Measurements from ENCODE around the gene FOXL3.

FOXL3 gene

DNA sequence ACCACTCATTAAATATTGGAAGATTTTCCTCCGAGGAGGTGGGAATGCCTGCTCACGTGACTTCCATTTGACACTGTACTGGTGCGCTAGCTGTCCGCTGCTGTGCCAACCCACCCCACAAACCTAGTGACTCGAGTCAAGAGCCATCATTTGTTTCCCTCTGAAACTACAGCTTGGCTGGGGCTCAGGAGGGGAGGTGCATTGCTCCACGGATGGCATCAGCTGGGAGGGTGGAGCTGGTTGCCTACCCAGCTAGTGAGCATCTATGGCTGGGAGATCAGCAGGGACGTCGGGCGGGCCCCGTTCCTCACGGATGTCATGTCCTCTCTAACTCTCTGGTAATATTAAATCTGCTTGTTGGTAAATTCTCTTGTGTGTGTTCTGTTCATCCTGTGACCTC is 9.5 kb upstream of the FOXL3 start:
- Histone ChIP-seq H3K27me3 (ENCODE audit: low read depth) (no peaks in the 10 kb centered on the region), H3K4me1 (no peaks in the 10 kb centered on the region), H3K9me3 (peaks cover 2% of the 10 kb centered on the region; the same call in 1 of the 2 replicates), H3K36me3 (replicated peaks) (no peaks in the 10 kb centered on the region), H3K4me3 (no peak overlapping the region)
- in situ Hi-C loops (cut with MboI; ENCODE audit: low sequenced_read_pairs), result no loop called here
- DNase-seq (ENCODE audit: low spot score in 2 of 2), result no peak

DNA sequence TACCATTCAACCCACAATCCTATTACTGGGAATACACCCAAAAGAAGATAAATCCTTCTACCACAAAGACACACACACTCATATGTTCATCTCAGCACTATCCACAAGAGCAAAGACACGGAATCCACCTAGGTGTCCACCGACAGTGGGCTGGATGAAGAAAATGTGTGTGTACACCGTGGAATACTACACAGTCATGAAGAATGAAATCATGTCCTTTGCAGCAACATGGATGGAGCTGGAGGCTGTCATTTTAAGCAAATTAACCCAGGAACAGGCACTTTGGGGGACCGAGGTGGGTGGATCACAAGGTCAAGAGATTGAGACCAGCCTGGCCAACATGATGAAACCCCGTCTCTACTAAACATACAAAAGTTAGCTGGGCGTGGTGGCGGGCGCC is 8.3 kb upstream of the FOXL3 start:
- no peaks in the 10 kb centered on the region for H3K36me3 ChIP-seq (replicated peaks)
- in situ Hi-C loops (cut with MboI; ENCODE audit: low sequenced_read_pairs), result no loop called here
- no peaks in the 10 kb centered on the region for H3K27me3 ChIP-seq (ENCODE audit: low read depth)
- H3K4me3 ChIP-seq, result no peak overlapping the region
- H3K4me1 ChIP-seq, result no peaks in the 10 kb centered on the region
- H3K9me3 ChIP-seq, result peaks cover 2% of the 10 kb centered on the region; the same call in 1 of the 2 replicates
- DNase-seq (ENCODE audit: low spot score in 2 of 2), result no peak

DNA sequence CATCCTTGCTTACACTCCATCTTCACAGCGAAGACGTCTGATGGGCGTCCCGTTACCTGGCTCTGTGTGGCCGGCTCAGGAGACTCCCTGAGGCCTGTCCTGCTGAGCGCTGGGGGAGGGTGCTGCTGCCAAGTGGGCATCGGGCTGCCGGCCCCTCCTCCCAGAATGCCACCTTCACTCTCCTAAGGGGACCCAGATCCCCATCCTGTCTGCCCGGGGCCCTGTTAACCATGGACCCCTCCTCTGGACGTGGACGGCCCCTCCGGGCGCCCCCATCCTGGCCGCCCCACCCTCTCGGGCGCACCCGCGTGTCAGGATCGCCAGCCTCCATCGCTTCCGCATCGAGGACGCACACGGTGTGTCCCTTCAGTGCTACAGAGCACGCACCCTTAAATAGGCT is 7.3 kb upstream of the FOXL3 start:
- Histone ChIP-seq H3K4me3 (no peak overlapping the region), H3K36me3 (replicated peaks) (no peaks in the 10 kb centered on the region), H3K27me3 (ENCODE audit: low read depth) (no peaks in the 10 kb centered on the region), H3K4me1 (no peaks in the 10 kb centered on the region), H3K9me3 (peaks cover 2% of the 10 kb centered on the region; the same call in 1 of the 2 replicates)
- in situ Hi-C loops (cut with MboI; ENCODE audit: low sequenced_read_pairs), result no loop called here
- no peak for DNase-seq (ENCODE audit: low spot score in 2 of 2)

DNA sequence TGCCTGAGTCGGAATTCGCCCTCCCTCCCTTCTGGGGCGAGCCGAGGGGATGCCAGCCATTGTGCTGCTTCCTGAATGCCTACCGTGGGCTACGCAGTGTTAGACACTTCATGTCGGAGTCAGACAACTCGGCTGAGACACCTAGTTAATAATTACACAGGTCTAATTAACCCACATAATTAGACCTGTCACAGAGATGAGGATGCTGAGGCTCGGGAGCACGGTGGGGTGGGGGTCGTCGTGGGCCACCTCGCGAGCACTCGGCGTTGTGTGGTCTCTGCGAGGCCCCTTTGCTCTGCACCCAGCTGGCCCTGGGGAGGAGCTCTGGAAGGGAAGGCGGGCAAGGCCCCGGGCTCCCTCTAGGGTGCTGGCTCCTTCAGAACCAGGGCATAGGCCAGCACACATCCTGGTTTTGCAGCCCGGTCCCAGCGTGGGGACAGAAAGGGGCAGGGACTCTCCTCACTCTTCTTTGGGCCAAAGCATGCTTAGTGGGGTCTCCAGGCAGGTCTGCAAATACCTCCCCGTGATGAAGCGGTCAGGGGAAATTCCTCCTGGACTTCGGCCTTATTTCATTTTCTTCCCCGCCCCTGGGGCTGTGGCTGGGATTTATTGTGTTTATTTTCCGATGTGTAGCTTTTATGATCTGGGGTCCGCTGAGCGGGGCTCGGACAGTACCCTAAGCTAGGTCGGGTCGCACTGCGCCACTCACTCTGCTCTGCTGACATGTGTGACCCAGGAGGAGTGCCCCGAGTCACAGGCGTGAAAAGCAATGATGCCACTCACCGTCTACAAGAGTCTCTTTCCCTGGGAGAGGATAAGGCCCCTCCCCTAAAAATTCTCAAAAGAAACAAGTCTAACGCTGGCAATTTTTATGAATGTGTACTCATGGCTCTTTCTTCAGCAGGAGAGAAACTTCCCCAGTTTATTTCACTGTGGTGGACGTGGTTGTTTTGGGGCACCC is 4.9 kb upstream of the FOXL3 start:
- no peak for DNase-seq (ENCODE audit: low spot score in 2 of 2)
- H3K4me3 ChIP-seq, result no peak overlapping the region
- H3K9me3 ChIP-seq, result peaks cover 2% of the 10 kb centered on the region; the same call in 1 of the 2 replicates
- no peaks in the 10 kb centered on the region for H3K36me3 ChIP-seq (replicated peaks)
- no peaks in the 10 kb centered on the region for H3K27me3 ChIP-seq (ENCODE audit: low read depth)
- in situ Hi-C loops (cut with MboI; ENCODE audit: low sequenced_read_pairs), result no loop called here
- H3K4me1 ChIP-seq, result no peaks in the 10 kb centered on the region

DNA sequence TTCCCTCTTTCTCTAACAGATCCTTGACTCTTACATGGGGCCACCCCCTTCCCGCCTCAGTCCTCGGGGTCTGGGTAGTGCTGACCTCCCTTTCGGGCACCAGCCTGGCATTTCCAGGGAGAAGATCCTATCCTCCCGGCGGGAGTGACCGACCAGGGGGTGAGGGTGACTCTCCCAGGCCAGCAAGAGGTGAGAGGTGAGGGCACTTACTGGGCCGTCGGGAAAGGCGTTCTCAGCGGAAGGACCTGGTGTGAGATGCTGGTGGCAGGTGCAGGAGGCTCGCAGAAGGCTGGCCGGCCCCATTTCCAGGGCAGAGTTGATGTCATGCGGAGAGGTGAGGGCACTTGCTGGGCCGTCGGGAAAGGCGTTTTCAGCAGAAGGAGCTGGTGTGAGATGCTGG is 4.2 kb upstream of the FOXL3 start:
- Histone ChIP-seq H3K4me1 (no peaks in the 10 kb centered on the region), H3K9me3 (peaks cover 2% of the 10 kb centered on the region; the same call in 1 of the 2 replicates), H3K27me3 (ENCODE audit: low read depth) (no peaks in the 10 kb centered on the region), H3K4me3 (no peak overlapping the region), H3K36me3 (replicated peaks) (no peaks in the 10 kb centered on the region)
- in situ Hi-C loops (cut with MboI; ENCODE audit: low sequenced_read_pairs), result no loop called here
- DNase-seq (ENCODE audit: low spot score in 2 of 2), result no peak

DNA sequence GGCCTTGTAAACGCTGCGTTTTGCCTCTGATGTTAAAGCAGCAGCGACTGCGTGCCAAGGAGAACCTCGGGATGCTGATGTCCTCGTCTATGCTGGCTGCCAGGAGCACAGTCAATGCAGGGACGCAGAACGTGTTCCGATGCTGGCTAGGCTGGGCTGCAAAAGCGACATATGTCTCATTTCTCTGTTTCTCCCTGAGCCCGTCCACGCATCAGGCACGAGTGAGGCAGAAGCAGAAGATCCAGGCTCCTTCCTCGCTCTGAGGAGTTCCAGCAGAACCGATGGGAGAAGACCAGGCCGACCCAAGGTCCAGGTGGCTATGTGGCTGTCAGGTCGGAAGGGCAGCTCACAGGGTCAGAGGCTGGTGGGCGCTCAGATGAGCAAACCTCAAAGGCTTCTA is 3.7 kb upstream of the FOXL3 start:
- Histone ChIP-seq H3K36me3 (replicated peaks) (no peaks in the 10 kb centered on the region), H3K4me1 (no peaks in the 10 kb centered on the region), H3K27me3 (ENCODE audit: low read depth) (no peaks in the 10 kb centered on the region), H3K9me3 (peaks cover 2% of the 10 kb centered on the region; the same call in 1 of the 2 replicates), H3K4me3 (no peak overlapping the region)
- in situ Hi-C loops (cut with MboI; ENCODE audit: low sequenced_read_pairs), result no loop called here
- no peak for DNase-seq (ENCODE audit: low spot score in 2 of 2)

DNA sequence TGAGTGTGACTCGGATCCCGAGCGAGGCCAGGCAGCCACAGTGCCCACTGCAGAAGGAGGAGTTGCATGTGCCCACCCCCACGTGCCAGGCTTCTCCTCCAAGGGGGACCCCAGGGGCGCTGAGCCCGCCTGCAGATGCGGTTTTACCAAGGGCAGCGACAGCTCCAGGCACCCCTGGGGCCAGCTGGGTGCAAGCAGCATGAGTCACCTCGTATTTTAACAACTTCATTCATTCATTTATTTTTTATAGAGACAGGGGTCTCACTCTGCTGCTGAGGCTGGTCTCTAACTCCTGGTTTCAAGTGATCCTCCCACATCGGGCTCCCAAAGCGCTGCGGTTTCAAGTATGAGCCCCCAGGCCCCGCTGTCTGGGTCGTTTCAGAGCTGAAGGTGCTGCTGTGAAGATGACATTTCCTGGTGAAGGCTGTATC is 1.3 kb upstream of the FOXL3 start:
- no peaks in the 10 kb centered on the region for H3K36me3 ChIP-seq (replicated peaks)
- H3K9me3 ChIP-seq, result peaks cover 2% of the 10 kb centered on the region; the same call in 1 of the 2 replicates
- no peaks in the 10 kb centered on the region for H3K27me3 ChIP-seq (ENCODE audit: low read depth)
- DNase-seq (ENCODE audit: low spot score in 2 of 2), result no peak
- no peaks in the 10 kb centered on the region for H3K4me1 ChIP-seq
- no peak overlapping the region for H3K4me3 ChIP-seq
- in situ Hi-C loops (cut with MboI; ENCODE audit: low sequenced_read_pairs), result no loop called here

DNA sequence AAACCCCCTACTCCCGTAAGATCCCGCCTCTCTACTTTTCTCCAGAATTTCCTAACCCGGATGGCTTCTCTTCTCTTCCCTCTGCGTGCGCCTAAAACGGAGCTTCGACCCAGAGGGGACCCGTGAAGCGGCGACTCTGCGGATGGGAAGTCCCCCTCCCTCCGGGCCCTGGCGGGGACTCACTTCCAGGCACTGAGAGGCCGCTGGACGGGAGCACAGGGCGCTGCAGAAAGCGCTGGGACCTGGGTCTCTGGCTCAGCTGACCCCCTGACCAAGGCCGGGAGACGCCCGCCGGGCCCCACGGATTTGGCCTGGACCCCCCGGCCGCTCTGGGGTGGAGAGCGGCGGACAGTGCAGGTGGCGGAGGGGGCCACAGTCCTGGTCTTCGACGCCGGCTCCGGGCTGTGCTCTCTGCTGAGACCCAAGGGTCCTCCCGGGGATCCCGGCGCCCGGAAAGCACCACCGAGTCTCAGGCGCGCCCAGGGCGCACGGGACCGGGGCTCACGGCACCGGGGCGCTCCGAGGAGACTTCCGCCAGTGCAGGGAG is 688 bp upstream of the FOXL3 start:
- in situ Hi-C loops (cut with MboI; ENCODE audit: low sequenced_read_pairs), result no loop called here
- no peaks in the 10 kb centered on the region for H3K27me3 ChIP-seq (ENCODE audit: low read depth)
- H3K36me3 ChIP-seq (replicated peaks), result no peaks in the 10 kb centered on the region
- DNase-seq (ENCODE audit: low spot score in 2 of 2), result no peak
- H3K9me3 ChIP-seq, result peaks cover under 1% of the 10 kb centered on the region; the same call in 1 of the 2 replicates
- no peak overlapping the region for H3K4me3 ChIP-seq
- no peaks in the 10 kb centered on the region for H3K4me1 ChIP-seq

DNA sequence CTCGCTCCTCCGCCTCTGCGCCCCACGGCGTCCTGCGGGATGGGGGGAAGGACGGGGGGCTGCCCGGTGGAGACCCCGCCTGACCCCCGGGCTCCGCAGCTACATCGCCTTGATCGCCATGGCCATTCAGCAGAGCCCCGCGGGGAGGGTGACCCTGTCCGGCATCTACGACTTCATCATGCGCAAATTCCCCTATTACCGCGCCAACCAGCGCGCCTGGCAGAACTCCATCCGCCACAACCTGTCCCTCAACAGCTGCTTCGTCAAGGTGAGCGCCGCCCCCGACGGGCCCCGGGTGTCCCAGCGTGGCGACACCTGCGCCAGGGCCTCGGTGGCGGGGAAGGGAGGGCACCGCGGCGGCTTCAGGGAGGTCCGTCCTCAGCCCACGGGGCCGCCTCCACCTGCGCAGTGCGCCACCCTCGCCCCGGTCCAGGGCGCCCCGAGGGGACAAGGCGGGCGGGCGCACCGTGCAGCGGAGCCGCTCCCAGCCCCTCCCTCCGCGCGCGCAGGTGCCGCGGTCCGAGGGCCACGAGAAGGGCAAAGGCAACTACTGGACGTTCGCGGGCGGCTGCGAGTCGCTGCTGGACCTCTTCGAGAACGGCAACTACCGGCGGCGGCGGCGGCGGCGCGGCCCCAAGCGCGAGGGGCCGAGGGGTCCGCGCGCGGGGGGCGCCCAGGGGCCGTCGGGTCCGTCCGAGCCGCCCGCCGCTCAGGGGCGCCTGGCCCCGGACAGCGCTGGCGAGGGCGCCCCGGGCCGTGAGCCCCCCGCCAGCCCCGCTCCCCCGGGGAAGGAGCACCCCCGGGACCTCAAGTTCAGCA is 793 bp downstream of the FOXL3 start:
- Histone ChIP-seq H3K9me3 (no peaks in the 10 kb centered on the region), H3K4me1 (no peaks in the 10 kb centered on the region), H3K27me3 (ENCODE audit: low read depth) (no peaks in the 10 kb centered on the region), H3K4me3 (no peak overlapping the region), H3K36me3 (replicated peaks) (no peaks in the 10 kb centered on the region)
- in situ Hi-C loops (cut with MboI; ENCODE audit: low sequenced_read_pairs), result no loop called here
- no peak for DNase-seq (ENCODE audit: low spot score in 2 of 2)

DNA sequence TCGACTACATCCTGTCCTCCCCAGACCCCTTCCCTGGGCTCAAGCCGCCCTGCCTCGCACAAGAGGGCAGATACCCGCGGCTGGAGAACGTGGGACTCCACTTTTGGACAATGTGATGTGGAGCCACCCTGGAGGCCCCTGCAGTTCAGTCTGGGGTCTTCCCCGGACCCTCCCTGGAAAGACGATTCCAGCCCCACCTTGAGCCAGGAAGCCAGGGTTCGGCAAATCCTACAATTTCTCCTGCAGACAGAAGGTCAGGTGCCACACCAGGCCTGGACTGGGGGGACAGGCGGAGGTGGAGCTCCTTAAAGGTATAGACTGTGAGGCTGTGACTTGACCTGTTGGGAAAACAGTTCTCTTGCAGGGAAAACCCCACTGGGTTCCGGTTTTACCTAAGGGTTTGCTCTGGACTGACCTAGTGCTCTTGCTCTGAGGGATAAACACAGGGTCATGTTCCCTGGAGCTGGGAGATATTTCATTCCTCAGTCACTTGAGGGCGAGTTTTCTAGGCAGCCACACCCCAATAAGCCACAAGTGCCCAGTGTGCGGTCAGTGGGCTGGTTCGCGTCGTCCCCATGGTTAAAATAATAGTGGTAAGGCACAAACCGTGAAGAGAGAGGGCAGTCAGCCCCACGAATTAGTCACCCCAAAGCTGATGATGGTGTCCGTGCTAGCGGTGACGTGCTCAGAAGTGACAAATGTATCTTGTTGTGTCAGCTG is 1.6 kb downstream of the FOXL3 start:
- Histone ChIP-seq H3K27me3 (ENCODE audit: low read depth) (no peaks in the 10 kb centered on the region), H3K4me3 (no peak overlapping the region), H3K4me1 (no peaks in the 10 kb centered on the region), H3K9me3 (no peaks in the 10 kb centered on the region), H3K36me3 (replicated peaks) (no peaks in the 10 kb centered on the region)
- in situ Hi-C loops (cut with MboI; ENCODE audit: low sequenced_read_pairs), result no loop called here
- DNase-seq (ENCODE audit: low spot score in 2 of 2), result no peak

DNA sequence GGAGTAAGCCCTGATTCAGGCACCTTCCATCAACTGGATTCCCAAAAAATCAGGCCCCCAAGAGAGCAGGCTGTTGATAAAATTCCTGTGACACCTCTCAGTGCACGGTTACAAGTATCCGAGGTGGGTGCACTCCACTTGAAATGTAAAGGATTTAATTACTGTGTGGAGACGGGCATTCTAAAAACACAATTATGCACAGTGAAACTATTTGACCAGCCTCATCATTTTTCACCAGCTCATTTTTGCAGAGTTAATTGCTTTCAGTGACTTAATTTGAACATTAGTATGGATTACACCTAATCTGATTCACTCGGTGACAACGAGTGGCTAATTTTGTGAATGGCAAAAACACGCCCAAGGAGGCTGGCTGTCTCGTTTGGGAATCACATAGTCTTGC is 2.3 kb downstream of the FOXL3 start:
- Histone ChIP-seq H3K27me3 (ENCODE audit: low read depth) (no peaks in the 10 kb centered on the region), H3K4me1 (no peaks in the 10 kb centered on the region), H3K36me3 (replicated peaks) (no peaks in the 10 kb centered on the region), H3K9me3 (no peaks in the 10 kb centered on the region), H3K4me3 (no peak overlapping the region)
- in situ Hi-C loops (cut with MboI; ENCODE audit: low sequenced_read_pairs), result no loop called here
- no peak for DNase-seq (ENCODE audit: low spot score in 2 of 2)

DNA sequence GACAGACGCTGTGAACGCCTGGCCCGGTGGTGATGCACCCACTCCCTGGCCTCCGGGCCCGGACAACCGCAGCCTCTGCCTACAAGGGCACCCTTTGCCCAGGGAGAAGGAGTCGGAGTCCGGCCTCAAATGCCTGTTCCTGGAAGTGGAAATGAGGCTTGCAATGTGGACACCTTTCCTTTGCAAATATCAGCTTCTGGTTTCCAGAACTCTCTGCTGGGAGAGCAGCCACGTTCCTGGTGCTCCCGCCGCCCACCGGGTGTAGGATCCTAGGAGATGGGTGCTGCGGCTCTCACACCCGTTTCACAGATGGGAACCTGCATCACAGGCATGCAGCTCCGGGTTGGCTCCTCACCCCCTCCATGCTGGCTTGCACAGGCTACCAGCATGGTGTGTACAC is 2.9 kb downstream of the FOXL3 start:
- no peaks in the 10 kb centered on the region for H3K36me3 ChIP-seq (replicated peaks)
- H3K4me1 ChIP-seq, result no peaks in the 10 kb centered on the region
- DNase-seq (ENCODE audit: low spot score in 2 of 2), result no peak
- H3K9me3 ChIP-seq, result no peaks in the 10 kb centered on the region
- in situ Hi-C loops (cut with MboI; ENCODE audit: low sequenced_read_pairs), result no loop called here
- H3K4me3 ChIP-seq, result no peak overlapping the region
- no peaks in the 10 kb centered on the region for H3K27me3 ChIP-seq (ENCODE audit: low read depth)

DNA sequence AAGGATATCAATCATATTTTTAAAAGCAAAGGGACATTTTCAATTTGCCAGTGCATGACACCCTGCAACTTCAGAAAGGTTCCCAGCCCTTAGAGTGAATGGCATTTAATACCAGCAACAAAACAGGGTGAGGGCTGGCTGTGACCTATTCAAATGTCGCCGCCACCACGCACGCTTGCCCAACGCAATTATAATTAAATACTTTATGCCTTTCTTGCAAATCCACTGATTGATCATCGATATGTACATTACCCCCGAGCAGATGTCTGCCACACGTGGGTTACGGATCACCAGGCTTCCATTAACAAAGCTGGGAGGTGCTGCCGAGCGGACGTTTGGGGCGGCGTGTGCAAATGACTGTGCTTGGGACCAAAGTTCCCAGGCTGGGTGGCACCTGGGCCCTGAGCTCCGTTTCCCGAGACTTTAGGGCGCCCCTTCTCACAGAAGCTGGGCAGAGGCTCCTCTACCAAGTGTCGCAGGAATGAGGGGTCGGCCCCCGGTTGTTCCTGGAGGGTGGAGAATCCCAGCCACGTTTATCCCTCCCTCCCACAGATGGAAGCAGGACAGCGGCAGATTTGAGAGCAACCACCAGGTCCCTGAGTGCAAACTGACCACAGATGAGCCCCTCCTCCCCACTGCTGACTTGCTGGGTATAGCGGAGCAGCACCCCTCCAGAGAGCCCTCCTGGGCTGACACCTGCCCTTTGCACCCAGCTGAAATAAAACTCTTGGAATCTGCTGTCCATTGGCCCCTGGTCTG is 3.9 kb downstream of the FOXL3 start:
- in situ Hi-C loops (cut with MboI; ENCODE audit: low sequenced_read_pairs), result no loop called here
- H3K9me3 ChIP-seq, result no peaks in the 10 kb centered on the region
- no peak overlapping the region for H3K4me3 ChIP-seq
- H3K27me3 ChIP-seq (ENCODE audit: low read depth), result no peaks in the 10 kb centered on the region
- no peaks in the 10 kb centered on the region for H3K4me1 ChIP-seq
- no peak for DNase-seq (ENCODE audit: low spot score in 2 of 2)
- H3K36me3 ChIP-seq (replicated peaks), result no peaks in the 10 kb centered on the region
